ENCODE results near the gene SEBOX. TPM values are rescaled to one million over a fixed set of nuclear protein-coding genes. Genes with fewer than 3 reads are reported as not detected.

Gene SEBOX
- total and polyA plus RNA-seq, 4 donors = not detected

GRCh38 chr17:28334666-28335200, 30.3 kb downstream of the SEBOX start:
- TF ChIP-seq, protein P1, sequence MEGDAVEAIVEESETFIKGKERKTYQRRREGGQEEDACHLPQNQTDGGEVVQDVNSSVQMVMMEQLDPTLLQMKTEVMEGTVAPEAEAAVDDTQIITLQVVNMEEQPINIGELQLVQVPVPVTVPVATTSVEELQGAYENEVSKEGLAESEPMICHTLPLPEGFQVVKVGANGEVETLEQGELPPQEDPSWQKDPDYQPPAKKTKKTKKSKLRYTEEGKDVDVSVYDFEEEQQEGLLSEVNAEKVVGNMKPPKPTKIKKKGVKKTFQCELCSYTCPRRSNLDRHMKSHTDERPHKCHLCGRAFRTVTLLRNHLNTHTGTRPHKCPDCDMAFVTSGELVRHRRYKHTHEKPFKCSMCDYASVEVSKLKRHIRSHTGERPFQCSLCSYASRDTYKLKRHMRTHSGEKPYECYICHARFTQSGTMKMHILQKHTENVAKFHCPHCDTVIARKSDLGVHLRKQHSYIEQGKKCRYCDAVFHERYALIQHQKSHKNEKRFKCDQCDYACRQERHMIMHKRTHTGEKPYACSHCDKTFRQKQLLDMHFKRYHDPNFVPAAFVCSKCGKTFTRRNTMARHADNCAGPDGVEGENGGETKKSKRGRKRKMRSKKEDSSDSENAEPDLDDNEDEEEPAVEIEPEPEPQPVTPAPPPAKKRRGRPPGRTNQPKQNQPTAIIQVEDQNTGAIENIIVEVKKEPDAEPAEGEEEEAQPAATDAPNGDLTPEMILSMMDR (IDR thresholded peaks at IDR 0.05; ENCODE audit: control extremely low read depth, extremely low read depth) = no peak
- Histone ChIP-seq H3K27me3 (ENCODE audit: control insufficient read depth in 3 of 3, insufficient read depth in 3 of 3, low read length in 2 of 3) (no peaks in the 10 kb centered on the region), H3K9ac (ENCODE audit: insufficient read depth in 1 of 2, low read length in 2 of 2) (peak overlapping the region; percentile 88 to 97), H3K36me3 (ENCODE audit: control insufficient read depth in 4 of 4, insufficient read depth in 4 of 4, low read length in 4 of 4) (peaks cover 0 to 18% (median 10%) of the 10 kb centered on the region in 4 donors), H3K4me3 (peak overlapping the region; percentile 83), H3K4me1 (ENCODE audit: control insufficient read depth in 5 of 5, insufficient read depth in 5 of 5, low read length in 5 of 5) (peaks cover 4 to 24% (median 6%) of the 10 kb centered on the region in 5 donors), H3K9me3 (ENCODE audit: control insufficient read depth in 4 of 4, insufficient read depth in 3 of 4, low read length in 3 of 4) (no peaks in the 10 kb centered on the region), H3K27ac (ENCODE audit: low read depth in 1 of 2, low read length in 1 of 2) (peak overlapping the region; percentile 89 to 91)
- WGBS, 2 donors = 9 to 11% methylated on average over 18 of the region's 18 CpGs
- DNase-seq (no peak), ATAC-seq (ENCODE audit: insufficient read depth, low FRiP score) (no peak)

- 44 to 45% methylated on average over 6 of the region's 6 CpGs for WGBS, 2 donors
These were observed 30.8 kb downstream of the SEBOX start for GRCh38 chr17:28334171-28334570.

DNA sequence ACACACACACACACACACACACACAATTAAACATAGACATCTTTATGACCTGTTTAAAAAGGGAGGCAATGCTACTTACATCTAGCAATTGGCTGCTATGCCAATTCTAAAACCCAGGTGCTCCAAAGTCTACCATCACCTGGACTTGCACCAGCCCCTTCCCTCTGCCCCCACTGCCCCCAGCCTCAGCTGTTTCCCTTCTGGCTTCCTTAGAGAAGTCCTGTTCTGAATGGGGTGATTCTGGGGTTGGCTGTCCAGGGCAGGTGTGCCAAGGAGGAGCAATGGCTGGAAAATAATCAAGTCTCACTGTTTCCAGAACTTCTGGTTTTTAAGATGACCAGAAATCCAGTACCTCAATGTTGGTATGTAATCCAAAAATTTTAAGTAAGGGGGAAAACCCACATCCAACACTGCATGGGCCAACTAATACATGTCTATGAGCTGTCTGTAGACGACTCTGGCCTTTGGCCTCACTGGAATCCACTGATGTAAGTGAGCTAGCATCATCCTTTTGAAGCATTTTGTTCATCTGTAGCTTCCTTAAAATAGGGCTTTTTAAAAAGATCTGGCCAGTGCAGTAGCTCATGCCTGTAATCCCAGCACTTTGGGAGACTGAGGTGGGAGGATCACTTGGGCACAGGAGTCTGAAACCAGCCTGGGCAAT, 31.8 kb downstream of the SEBOX start:
- ATAC-seq (ENCODE audit: insufficient read depth, low FRiP score) = no peak
- Histone ChIP-seq H3K27ac (ENCODE audit: low read depth in 1 of 2, low read length in 1 of 2) (no peak overlapping the region), H3K36me3 (ENCODE audit: control insufficient read depth in 4 of 4, insufficient read depth in 4 of 4, low read length in 4 of 4) (peaks cover 5 to 21% (median 13%) of the 10 kb centered on the region in 4 donors), H3K4me1 (ENCODE audit: control insufficient read depth in 5 of 5, insufficient read depth in 5 of 5, low read length in 5 of 5) (peaks cover 0 to 24% (median 6%) of the 10 kb centered on the region in 5 donors), H3K4me3 (no peak overlapping the region), H3K9ac (ENCODE audit: insufficient read depth in 1 of 2, low read length in 2 of 2) (no peak overlapping the region), H3K27me3 (ENCODE audit: control insufficient read depth in 3 of 3, insufficient read depth in 3 of 3, low read length in 2 of 3) (no peaks in the 10 kb centered on the region), H3K9me3 (ENCODE audit: control insufficient read depth in 4 of 4, insufficient read depth in 3 of 4, low read length in 3 of 4) (no peaks in the 10 kb centered on the region)
- no peak for DNase-seq
- TF ChIP-seq, protein P1 (IDR thresholded peaks at IDR 0.05; ENCODE audit: control extremely low read depth, extremely low read depth) = no peak
- WGBS, 2 donors = 78 to 79% methylated on average over 1 of the region's 1 CpG

More at GRCh38 chr17:28334171-28334570, 30.8 kb downstream of the SEBOX start:
- Histone ChIP-seq H3K4me3 (no peak overlapping the region), H3K36me3 (ENCODE audit: control insufficient read depth in 4 of 4, insufficient read depth in 4 of 4, low read length in 4 of 4) (peaks cover 3 to 16% (median 13%) of the 10 kb centered on the region in 4 donors), H3K4me1 (ENCODE audit: control insufficient read depth in 5 of 5, insufficient read depth in 5 of 5, low read length in 5 of 5) (peaks cover under 1 to 24% (median 6%) of the 10 kb centered on the region in 5 donors), H3K9me3 (ENCODE audit: control insufficient read depth in 4 of 4, insufficient read depth in 3 of 4, low read length in 3 of 4) (no peaks in the 10 kb centered on the region), H3K27me3 (ENCODE audit: control insufficient read depth in 3 of 3, insufficient read depth in 3 of 3, low read length in 2 of 3) (no peaks in the 10 kb centered on the region), H3K27ac (ENCODE audit: low read depth in 1 of 2, low read length in 1 of 2) (peak overlapping the region in 1 of 2 donors; percentile 18), H3K9ac (ENCODE audit: insufficient read depth in 1 of 2, low read length in 2 of 2) (peak overlapping the region in 1 of 2 donors; percentile 88)
- TF ChIP-seq, protein P1 (IDR thresholded peaks at IDR 0.05; ENCODE audit: control extremely low read depth, extremely low read depth) = no peak
- DNase-seq (peak in 1 of 3 donors; percentile 10), ATAC-seq (ENCODE audit: insufficient read depth, low FRiP score) (no peak)

Measured in lung (tissue), 12 donors.